HG02642 (cell line): ENCODE measurements around the gene IFT52.
"Not testable (repeated sequence)": the region's sequence is repeated elsewhere in the genome, so short reads cannot be mapped to it uniquely, and the experiment has no call there.

Experiments
- ATAC-seq: cut with Tn5 transposase; IDR thresholded peaks from one replicate; pipeline ENCODE4 v1.9.1; 2021; ENCODE audit warnings: mild to moderate bottlenecking; ENCODE audit not compliant: unreplicated experiment, poor library complexity

The IFT52 gene

DNA sequence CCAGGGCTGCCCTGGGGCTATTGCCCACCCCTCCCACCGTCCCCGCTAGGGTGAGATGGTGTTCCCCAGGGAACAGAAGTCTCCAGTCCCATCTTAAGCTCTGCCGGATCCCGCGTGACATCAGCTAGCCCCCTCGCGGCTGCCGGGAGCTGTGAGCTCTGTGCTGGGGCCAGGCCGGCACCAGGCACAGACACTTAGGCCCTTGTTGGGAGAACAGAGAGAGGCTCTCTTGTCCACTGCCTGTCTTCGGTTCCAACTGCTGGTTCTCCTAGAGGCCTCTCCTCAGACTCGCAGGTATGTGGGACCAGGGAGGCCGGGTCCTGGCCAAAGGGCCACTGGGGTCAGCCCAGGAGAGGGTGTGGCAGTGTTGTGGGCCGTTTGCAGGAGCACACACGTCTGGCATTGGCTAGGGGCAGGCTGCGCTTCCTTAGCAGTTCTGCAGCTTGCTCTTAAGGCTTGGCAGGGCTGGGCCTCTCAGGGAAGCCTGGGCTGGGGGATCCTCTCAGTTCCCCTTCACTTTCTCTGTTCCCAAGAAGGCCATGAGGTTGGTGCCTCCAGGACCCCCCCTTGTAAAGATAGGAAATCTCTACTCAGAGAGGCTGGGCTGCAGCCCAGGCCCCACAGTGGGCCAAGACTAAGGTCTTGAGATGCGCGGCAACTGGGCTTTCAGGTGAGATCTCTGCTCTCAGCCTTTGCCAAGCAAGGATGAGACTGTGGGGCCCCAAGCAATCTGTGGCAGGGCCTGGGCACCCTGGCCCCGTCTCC is 25.6 kb upstream of the IFT52 start:
- ATAC-seq, result no peak

GRCh38 chr20:43565758-43566104 is 25.0 kb upstream of the IFT52 start:
- ATAC-seq, result no peak

DNA sequence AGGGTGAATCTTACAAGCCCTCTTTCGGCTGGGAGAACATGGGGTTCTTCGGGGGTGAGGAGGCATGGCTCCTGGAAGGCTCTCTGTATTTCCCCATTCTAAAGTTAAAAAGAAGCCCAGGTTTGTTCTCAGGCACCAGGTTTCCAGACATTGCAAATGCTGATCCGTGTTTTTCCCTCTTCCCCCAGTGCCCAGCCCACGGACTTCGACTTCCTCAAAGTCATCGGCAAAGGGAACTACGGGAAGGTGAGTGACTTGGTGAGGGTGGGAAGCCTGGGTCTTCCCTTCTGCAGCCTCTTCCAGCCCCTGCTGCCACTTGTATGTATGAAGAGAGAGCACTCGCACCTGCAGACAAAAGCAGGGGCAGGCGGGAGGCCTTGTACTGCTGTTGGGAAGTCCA is 23.3 kb upstream of the IFT52 start:
- no peak for ATAC-seq

DNA sequence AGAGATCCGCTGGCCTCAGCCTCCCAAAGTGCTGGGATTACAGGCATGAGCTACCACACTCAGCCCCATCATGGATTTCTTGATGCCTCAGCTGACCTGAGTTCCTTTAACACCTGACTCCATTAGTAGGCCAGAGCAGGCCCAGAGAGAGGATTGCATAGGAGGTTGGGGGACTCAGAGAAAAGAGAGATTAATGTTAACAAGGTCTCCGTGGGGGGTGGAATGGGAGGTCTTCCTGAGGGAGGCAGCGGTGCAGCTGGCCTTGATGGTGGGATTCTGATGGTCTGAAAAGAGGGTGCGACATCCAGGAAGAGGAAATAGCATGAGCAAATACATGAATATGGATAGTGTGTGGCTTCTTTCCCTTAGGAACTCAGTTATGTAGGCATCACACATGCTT is 22.0 kb upstream of the IFT52 start:
- no peak for ATAC-seq

DNA sequence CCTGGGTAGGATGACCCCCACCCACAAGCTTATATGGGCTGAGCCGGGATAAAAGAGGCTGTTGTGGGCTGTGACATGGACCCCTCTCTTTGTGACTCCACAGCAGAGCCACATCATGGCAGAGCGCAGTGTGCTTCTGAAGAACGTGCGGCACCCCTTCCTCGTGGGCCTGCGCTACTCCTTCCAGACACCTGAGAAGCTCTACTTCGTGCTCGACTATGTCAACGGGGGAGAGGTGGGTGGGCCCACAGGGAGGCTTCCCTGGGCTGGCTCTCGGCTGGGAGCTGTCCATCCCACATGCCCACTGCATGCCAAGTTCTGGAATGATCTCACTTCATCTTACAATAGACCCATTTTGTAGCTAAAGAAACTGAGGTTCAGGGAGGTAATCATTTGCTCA is 21.5 kb upstream of the IFT52 start:
- ATAC-seq, result no peak

DNA sequence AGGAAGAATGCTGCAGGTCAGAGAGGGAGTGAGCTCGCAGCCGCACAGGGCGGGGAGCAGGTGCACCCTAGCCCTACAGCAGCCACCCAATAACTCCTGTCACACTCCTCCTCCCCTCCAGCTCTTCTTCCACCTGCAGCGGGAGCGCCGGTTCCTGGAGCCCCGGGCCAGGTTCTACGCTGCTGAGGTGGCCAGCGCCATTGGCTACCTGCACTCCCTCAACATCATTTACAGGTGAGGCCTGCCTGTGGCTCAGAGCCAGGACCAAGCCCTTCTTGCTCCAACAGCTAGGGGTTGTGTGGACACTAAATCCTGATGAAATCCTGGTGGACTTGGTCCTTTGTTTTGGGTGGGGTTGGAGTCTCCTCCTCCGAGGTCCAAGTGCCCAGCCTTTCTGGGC is 20.2 kb upstream of the IFT52 start:
- ATAC-seq, result no peak

GRCh38 chr20:43571310-43571709 is 19.4 kb upstream of the IFT52 start:
- no peak for ATAC-seq

GRCh38 chr20:43571771-43572170 is 19.0 kb upstream of the IFT52 start:
- ATAC-seq, result no peak

- no peak for ATAC-seq
These were observed 17.8 kb upstream of the IFT52 start for GRCh38 chr20:43572891-43573290.

DNA sequence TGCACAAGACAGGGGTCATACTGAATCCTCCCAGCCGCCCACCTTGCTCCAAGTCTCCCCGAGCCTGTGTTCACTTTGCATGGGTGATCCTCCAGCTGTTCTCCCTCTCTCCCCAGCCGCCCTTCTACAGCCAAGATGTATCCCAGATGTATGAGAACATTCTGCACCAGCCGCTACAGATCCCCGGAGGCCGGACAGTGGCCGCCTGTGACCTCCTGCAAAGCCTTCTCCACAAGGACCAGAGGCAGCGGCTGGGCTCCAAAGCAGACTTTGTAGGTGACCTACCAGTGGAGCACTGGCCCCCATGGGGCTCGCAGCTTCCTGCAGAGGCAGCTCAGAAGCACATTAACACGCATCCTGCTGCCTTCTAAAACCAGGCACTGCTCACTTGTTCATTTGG is 14.6 kb upstream of the IFT52 start:
- no peak for ATAC-seq

DNA sequence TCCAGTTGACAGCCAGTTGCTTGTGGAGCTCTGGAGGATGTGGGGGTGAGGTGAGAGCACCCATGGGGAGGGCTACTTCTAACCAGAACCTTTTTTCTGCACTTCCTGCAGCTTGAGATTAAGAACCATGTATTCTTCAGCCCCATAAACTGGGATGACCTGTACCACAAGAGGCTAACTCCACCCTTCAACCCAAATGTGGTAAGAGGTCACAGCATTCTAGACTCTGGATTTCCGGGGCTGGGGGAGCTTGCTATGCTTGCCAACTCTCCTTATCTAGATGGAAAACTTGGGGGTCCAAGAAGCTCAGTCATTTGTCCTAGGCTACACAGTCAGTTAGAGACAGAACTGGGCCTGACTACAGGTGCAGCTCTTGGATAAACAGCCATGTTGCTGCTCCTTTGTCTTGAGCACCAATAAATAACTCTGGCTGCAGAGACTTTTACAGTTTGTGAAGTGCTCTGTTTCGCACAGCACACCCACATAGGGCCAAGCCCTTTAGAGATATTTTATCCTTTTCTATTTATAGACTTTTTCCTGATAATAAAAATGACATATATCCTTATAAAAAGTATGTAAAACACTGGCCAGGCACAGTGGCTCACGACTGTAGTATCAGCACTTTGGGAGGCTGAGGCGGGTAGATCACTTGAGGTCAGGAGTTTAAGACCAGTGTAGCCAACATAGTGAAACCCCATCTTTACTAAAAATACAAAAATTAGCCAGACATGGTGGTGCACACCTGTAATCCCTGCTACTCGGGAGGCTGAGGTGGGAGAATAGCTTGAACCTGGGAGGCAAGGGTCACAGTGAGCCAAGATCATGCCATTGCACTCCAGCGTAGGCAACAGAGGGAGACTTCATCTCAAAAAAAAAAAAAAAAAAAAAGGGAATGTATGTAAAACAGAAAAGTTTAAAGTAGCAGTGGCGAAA is 10.6 kb upstream of the IFT52 start:
- no peak for ATAC-seq

- ATAC-seq, result no peak
These were observed 7.4 kb upstream of the IFT52 start for GRCh38 chr20:43583133-43583864.

DNA sequence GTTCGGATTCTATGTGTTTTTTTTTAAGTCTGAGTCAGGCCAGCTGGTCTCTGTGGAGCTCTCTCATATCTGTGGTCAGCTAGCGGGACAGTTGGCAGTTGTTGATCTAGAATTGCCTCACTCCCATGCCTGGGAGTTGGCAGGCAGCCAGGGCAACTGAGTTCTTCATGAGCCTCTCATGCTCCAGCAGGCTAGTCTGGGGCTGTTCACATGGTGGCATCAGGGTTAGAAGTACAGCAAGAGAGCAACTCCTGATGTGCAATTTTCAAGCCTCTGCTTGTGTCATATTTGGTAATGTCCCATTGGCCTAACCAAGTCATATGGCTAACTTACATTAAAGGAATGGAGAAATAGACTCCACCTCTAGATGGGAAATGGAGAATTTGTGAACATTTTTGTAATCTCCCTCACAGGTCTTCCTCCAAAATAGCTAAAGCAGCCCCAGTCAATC is 6.7 kb upstream of the IFT52 start:
- ATAC-seq, result no peak

DNA sequence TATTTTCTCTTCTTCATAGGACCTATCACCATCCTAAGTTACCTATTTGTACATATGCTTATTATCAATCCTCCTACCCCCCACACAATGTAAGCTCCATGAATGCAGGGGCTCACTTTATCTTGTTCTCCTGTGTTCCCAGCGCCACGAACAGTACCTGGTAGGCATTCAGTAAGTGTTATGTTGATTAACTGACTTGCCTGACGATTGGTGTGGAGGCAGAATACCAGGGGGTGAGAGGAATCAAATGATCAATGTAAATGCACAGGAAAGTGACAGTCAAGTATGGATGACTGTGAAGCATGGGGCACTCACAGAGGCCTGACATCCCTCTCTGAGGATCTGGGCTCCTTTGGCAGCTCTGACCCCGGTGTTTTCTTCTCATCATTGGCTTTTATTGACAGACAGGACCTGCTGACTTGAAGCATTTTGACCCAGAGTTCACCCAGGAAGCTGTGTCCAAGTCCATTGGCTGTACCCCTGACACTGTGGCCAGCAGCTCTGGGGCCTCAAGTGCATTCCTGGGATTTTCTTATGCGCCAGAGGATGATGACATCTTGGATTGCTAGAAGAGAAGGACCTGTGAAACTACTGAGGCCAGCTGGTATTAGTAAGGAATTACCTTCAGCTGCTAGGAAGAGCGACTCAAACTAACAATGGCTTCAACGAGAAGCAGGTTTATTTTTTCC is 6.1 kb upstream of the IFT52 start:
- ATAC-seq, result no peak

- ATAC-seq, result no peak
These were observed 4.1 kb upstream of the IFT52 start for GRCh38 chr20:43586641-43587040.

GRCh38 chr20:43588526-43588925 is 2.2 kb upstream of the IFT52 start:
- ATAC-seq, result not testable (repeated sequence)

- no peak for ATAC-seq
These were observed 723 bp upstream of the IFT52 start for GRCh38 chr20:43590036-43590391.

- ATAC-seq, result not testable (repeated sequence)
These were observed 11.2 kb downstream of the IFT52 start for GRCh38 chr20:43601960-43602359.

DNA sequence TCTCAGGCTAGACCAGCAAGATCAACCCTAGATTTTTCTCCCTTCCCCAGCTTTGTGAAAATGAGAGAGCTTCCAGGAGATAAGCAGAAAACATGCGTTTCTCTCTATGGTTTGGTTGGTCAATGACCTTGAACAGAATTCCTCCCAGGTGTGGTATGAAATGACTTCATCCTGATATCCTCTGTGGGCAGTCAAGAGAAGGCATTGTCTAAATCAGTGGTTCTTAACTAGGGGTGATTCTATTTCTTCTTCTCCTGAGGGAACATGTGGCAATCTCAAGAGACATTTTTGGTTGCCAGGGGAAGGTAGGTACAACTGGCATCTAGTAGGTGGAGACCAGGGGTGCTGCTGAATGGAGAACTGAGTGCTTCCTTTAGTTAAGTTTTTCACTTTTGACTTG is 12.4 kb downstream of the IFT52 start:
- no peak for ATAC-seq

DNA sequence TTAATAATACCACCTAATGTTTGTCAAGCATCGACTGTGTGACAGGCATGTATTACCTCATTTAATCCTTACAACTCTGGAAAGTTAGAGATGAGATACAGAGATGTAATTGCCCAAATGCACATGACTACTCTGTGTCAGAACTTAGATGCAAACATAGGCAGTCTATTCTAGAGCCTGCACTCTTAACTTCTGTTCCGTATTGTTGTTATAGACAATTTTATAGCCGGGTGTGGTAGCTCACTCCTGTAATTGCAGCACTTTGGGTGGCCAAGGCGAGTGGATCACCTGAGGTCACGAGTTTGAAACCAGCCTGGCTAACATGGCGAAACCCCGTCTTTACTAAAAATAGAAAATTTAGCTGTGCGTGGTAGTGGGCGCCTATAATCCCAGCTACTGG is 15.0 kb downstream of the IFT52 start:
- no peak for ATAC-seq
